ENCODE results near the gene KIF6. TPM values are rescaled to one million over a fixed set of nuclear protein-coding genes. Genes with fewer than 3 reads are reported as not detected.

KIF6 gene
- under 1 TPM in 1 of 2 experiments, not detected in 1; 0.31 TPM for total RNA-seq

DNA sequence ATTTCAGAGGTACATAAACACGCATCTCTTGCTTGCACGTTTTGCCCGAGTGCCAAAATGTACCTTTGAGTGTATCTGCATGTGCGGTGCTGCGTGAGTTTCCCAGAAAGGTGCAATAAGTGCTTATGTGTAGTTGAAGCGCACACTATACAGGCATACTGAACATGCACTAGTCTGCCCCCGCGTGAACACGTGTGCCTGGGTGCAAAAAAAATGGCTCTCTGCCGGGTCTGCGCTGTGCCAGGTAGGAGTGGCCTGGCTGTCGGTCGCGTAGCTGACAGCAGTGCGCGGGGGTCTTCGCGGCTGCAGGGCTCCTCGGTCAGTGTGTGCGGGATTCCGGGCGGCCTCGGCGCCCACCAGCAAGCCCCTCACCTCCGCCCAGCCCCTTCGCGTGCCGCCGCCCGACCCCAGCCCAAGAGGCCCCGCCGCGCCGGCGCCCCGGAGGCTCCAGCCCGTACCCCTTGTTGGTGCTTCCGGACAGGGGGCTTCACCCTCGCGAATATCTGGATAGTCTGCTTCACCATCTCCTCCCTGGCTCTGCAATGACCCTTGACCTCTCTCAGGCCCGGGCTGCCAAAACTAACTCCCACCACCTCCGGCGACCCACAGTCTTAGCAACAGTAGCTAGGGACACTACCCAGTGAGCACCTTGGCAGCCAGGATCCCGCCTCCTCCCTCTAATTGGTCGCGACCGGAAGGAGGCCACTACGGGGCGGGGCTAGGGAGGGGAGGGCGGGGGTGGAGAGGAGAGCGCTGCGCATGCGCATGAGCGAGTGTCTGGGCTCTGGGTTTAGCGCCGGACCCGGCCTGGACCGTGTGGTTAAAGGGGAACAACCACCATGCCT, at the start of gene KIF6:
KIF6 (minus strand) TSS at position 622 of the 845 bp plus-strand sequence; CDS start at position 524, 98 bp downstream.
- no peak within 1 kb of the TSS for H3K27ac Mint-ChIP-seq
- peak within 1 kb of the TSS; percentile 82 for H3K4me3 Mint-ChIP-seq
- intact Hi-C loops (cut with micrococcal nuclease): no loop called here
- ChIA-PET POLR2A (no interaction called here), CTCF (no interaction called here)
- peak; percentile 87 for DNase-seq
- peaks cover 5% of the 10 kb centered on the region for H3K27me3 Mint-ChIP-seq
- peaks cover 4% of the 10 kb centered on the region for H3K4me1 Mint-ChIP-seq (ENCODE audit: low read depth)
- H3K9me3 Mint-ChIP-seq: no peaks in the 10 kb centered on the region
- H3K36me3 Mint-ChIP-seq: no peaks in the 10 kb centered on the region

DNA sequence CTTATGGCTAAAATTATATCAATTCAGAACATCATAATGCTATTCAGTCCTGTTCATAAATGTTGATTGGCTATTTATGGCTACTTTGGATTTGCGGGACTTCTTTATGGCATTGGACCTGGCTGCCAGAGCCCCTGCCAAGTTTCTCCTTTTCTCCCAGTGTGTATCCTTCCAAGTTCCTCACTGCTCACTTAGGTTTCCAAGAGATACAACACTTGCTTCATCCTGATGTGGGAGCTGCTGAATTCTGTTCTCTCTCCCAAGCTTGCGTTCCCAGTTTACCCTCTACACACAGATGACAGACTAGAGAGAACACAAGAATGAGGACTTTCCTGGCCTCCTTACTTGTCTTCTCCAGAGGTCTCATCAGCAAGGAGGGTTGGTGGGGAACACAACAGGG, 48.6 kb upstream of the KIF6 start:
- Mint-ChIP-seq H3K27me3 (peaks cover 5% of the 10 kb centered on the region), H3K36me3 (no peaks in the 10 kb centered on the region), H3K4me1 (ENCODE audit: low read depth) (no peaks in the 10 kb centered on the region), H3K27ac (no peak overlapping the region), H3K9me3 (no peaks in the 10 kb centered on the region), H3K4me3 (no peak overlapping the region)
- intact Hi-C loops (cut with micrococcal nuclease): no loop called here
- ChIA-PET CTCF (no interaction called here), POLR2A (no interaction called here)
- no peak for DNase-seq

GRCh38 chr6:39772559-39773273, 47.5 kb upstream of the KIF6 start:
- Mint-ChIP-seq H3K9me3 (no peaks in the 10 kb centered on the region), H3K27ac (no peak overlapping the region), H3K27me3 (peaks cover 5% of the 10 kb centered on the region), H3K4me3 (no peak overlapping the region), H3K36me3 (no peaks in the 10 kb centered on the region), H3K4me1 (ENCODE audit: low read depth) (no peaks in the 10 kb centered on the region)
- ChIA-PET POLR2A (no interaction called here), CTCF (no interaction called here)
- DNase-seq: no peak
- intact Hi-C loops (cut with micrococcal nuclease): no loop called here

DNA sequence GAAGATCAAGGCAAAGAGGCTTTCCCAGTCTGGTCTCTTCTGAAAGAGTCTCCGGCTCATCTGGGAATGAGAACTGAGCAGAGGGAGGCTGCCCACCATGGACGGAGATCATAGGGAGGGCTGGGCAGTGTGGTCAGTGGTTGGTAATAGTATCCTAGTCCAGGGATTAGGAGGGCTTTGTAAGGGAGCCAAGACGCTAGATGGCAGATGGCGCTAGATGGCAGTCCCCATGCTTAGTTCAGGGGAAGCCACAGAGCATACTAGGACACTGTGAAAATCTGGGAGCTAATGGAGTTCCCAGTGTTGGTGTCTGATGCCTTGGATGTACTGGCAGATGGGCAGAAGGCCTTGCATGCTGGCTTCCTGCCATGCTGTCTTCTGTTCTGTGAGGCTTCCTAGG, 45.2 kb upstream of the KIF6 start:
- CTCF ChIA-PET: no interaction called here
- Mint-ChIP-seq H3K4me1 (ENCODE audit: low read depth) (no peaks in the 10 kb centered on the region), H3K4me3 (no peak overlapping the region), H3K27ac (no peak overlapping the region), H3K27me3 (peaks cover 5% of the 10 kb centered on the region), H3K9me3 (no peaks in the 10 kb centered on the region), H3K36me3 (no peaks in the 10 kb centered on the region)
- no peak for DNase-seq
- intact Hi-C loops (cut with micrococcal nuclease): no loop called here
- POLR2A ChIA-PET: no interaction called here

DNA sequence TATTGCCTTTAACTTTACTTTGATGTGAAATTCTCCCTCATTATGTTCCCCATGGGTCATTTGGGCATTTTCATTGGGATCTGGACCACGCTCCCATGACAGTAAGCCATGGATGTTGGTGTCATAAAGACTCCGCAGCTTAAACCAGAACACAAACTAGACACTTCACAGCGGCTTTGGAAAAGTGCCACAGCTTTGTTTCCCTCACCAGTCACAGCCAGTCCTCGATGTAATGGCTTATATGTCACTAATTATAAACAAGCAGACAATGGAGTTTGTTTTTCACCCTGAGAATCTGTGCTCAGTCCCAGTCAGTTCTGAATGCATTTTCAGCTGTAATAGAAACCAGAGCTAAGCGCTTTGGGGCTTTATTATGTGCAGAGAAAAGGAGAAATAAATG, 43.8 kb upstream of the KIF6 start:
- DNase-seq: no peak
- ChIA-PET CTCF (no interaction called here), POLR2A (no interaction called here)
- H3K27me3 Mint-ChIP-seq: peaks cover 5% of the 10 kb centered on the region
- intact Hi-C loops (cut with micrococcal nuclease): no loop called here
- H3K4me1 Mint-ChIP-seq (ENCODE audit: low read depth): no peaks in the 10 kb centered on the region
- no peaks in the 10 kb centered on the region for H3K9me3 Mint-ChIP-seq
- H3K36me3 Mint-ChIP-seq: no peaks in the 10 kb centered on the region
- no peak overlapping the region for H3K27ac Mint-ChIP-seq
- H3K4me3 Mint-ChIP-seq: no peak overlapping the region

DNA sequence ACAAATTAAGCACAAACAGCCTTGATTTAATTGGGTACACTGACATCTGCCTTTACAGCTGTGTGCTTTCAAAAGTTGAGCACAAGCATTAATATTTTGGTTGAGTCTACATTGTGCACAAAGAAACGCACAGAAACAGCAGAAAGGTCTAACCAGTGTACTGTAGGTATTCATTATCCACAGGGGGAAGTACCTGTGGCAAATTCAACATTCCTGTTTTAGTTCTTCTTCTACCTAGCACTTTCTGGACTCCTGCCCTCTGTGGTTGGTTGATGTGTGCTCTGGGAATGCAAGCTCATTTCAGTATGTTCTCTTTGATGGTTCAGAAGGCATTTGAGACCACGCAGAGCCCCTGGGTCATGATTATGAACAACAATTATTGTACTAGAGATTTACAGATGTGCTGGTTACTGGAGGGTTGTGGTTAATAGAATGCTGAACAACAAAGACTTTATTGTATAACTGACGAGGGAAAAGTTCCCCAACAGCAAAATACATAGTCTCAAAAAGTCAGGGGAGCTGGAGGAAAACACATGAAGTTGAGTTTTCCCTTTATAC, 40.4 kb upstream of the KIF6 start:
- H3K4me3 Mint-ChIP-seq: no peak overlapping the region

DNA sequence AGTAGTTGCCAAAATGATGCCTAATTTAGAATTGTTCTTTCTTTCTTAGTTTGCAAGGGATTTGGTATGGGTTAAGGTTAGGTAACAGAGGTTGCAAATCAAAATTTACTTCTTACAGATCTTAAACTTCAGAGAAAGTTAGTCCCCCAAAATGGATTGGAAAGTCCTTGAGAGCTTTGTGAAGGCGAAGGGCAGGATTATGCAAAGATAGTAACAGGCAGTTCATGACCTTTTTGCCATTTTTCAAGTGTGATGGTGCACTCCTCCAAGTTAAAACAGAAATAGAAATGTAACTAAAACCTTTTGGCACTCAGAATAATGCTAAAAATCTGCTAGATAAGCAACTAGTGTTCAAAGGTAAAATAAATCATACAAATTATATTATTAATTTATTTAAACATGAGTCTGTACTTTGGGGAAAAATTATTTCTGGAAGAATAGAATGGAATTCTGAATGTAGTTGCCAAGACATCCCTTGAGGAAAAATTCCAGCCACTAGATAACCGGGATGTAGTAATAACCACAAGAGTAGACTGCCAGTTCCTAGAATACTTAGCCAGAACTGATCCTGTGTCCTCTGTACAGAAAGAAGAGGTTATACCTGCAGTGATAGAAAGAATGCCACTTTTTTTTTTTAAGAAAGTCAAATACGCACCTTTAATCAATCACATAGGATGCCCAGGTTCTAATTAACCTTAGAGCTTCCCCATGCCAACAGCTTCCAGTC, 35.2 kb upstream of the KIF6 start:
- H3K4me3 Mint-ChIP-seq: no peak overlapping the region

More for the DNA sequence above, 40.4 kb upstream of the KIF6 start:
- Mint-ChIP-seq H3K36me3 (no peaks in the 10 kb centered on the region), H3K27me3 (peaks cover 6% of the 10 kb centered on the region), H3K4me1 (ENCODE audit: low read depth) (no peaks in the 10 kb centered on the region), H3K9me3 (no peaks in the 10 kb centered on the region), H3K27ac (no peak overlapping the region)
- POLR2A ChIA-PET: no interaction called here
- CTCF ChIA-PET: no interaction called here
- no peak for DNase-seq
- intact Hi-C loops (cut with micrococcal nuclease): no loop called here

GRCh38 chr6:39758905-39759605, 33.8 kb upstream of the KIF6 start:
- Mint-ChIP-seq H3K9me3 (no peaks in the 10 kb centered on the region), H3K4me1 (ENCODE audit: low read depth) (no peaks in the 10 kb centered on the region), H3K27ac (no peak overlapping the region), H3K4me3 (no peak overlapping the region), H3K27me3 (peaks cover 6% of the 10 kb centered on the region), H3K36me3 (no peaks in the 10 kb centered on the region)
- CTCF ChIA-PET: no interaction called here
- intact Hi-C loops (cut with micrococcal nuclease): no loop called here
- no peak for DNase-seq
- POLR2A ChIA-PET: no interaction called here

More for the DNA sequence above, 35.2 kb upstream of the KIF6 start:
- Mint-ChIP-seq H3K27me3 (peaks cover 6% of the 10 kb centered on the region), H3K27ac (no peak overlapping the region), H3K9me3 (no peaks in the 10 kb centered on the region), H3K36me3 (no peaks in the 10 kb centered on the region), H3K4me1 (ENCODE audit: low read depth) (no peaks in the 10 kb centered on the region)
- ChIA-PET POLR2A (no interaction called here), CTCF (no interaction called here)
- intact Hi-C loops (cut with micrococcal nuclease): no loop called here
- no peak for DNase-seq

DNA sequence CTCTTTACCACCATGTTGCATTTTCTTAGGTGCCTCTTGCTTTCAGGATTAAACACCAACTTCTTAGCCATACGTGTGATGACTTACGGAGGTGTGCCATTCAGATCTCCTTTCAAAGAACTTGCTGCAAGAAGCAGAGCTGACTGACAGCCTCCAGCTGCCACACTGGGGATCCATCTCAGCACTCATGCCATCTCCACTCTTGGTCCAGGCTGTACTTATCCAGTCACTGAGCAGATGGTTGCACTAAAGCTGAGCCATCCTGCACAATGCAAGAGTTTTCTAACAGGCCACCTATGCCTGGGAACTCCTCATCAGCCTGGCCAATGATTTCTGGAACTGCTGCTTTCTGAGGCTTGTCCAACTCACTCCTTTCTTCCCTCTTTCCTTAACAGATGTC, 31.4 kb upstream of the KIF6 start:
- Mint-ChIP-seq H3K4me1 (ENCODE audit: low read depth) (no peaks in the 10 kb centered on the region), H3K4me3 (no peak overlapping the region), H3K27ac (no peak overlapping the region), H3K36me3 (no peaks in the 10 kb centered on the region), H3K27me3 (no peaks in the 10 kb centered on the region), H3K9me3 (no peaks in the 10 kb centered on the region)
- DNase-seq: no peak
- intact Hi-C loops (cut with micrococcal nuclease): no loop called here
- ChIA-PET CTCF (no interaction called here), POLR2A (no interaction called here)

- H3K27me3 Mint-ChIP-seq: no peaks in the 10 kb centered on the region
- intact Hi-C loops (cut with micrococcal nuclease): no loop called here
- no peaks in the 10 kb centered on the region for H3K9me3 Mint-ChIP-seq
- CTCF ChIA-PET: no interaction called here
- H3K4me3 Mint-ChIP-seq: no peak overlapping the region
- no peaks in the 10 kb centered on the region for H3K36me3 Mint-ChIP-seq
- no peak for DNase-seq
- POLR2A ChIA-PET: no interaction called here
- H3K4me1 Mint-ChIP-seq (ENCODE audit: low read depth): no peaks in the 10 kb centered on the region
- no peak overlapping the region for H3K27ac Mint-ChIP-seq
Measured at GRCh38 chr6:39755231-39755630, 30.0 kb upstream of the KIF6 start.

DNA sequence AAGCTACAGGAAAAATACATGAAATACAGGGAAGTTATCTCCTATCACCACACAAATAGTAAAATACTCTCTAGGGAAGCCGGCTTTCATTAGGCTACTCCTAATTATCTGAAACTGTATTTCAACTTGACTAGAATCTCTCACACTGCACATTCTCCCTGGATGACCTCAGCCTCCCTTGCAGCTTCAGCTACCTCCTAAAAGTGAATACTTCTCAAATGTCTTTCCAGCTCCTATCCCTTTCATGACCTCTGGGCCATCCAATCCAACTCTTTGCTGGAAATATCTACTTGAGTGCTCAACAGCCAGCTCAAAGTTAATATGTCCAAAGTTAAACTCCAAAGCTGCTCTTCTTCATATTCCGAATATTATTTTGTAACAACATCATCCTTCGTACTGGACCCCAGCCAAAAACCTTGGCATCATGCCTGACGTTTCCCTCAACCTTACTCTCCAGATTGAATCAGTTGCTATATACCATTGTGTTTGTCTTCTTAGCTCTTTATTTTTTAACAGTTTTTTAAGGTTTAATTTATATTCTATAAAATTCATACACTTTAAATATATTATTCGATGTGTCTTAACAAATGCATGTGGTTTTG, 29.4 kb upstream of the KIF6 start:
- no peak overlapping the region for H3K4me3 Mint-ChIP-seq
- DNase-seq: no peak
- H3K4me1 Mint-ChIP-seq (ENCODE audit: low read depth): no peaks in the 10 kb centered on the region
- H3K27ac Mint-ChIP-seq: no peak overlapping the region
- POLR2A ChIA-PET: no interaction called here
- no peaks in the 10 kb centered on the region for H3K9me3 Mint-ChIP-seq
- no peaks in the 10 kb centered on the region for H3K27me3 Mint-ChIP-seq
- intact Hi-C loops (cut with micrococcal nuclease): no loop called here
- CTCF ChIA-PET: no interaction called here
- H3K36me3 Mint-ChIP-seq: no peaks in the 10 kb centered on the region

- ChIA-PET POLR2A (no interaction called here), CTCF (interaction anchor here (0.6 kb wide), 1 partner anchor 19 kb away, joined by 3 read pairs; no protein-coding TSS in a partner anchor)
- intact Hi-C loops (cut with micrococcal nuclease): no loop called here
- Mint-ChIP-seq H3K27ac (no peak overlapping the region), H3K4me3 (no peak overlapping the region), H3K36me3 (no peaks in the 10 kb centered on the region), H3K27me3 (no peaks in the 10 kb centered on the region), H3K9me3 (no peaks in the 10 kb centered on the region), H3K4me1 (ENCODE audit: low read depth) (no peaks in the 10 kb centered on the region)
- no peak for DNase-seq
Measured at GRCh38 chr6:39753725-39754045, 28.5 kb upstream of the KIF6 start.
